HG03354 (cell line): Measurements from ENCODE around the gene ATPAF1.

ENCODE experiments used
- ATAC-seq: cut with Tn5 transposase; IDR thresholded peaks from one replicate; pipeline ENCODE4 v1.9.1; 2021; ENCODE audit warnings: mild to moderate bottlenecking; ENCODE audit not compliant: unreplicated experiment, poor library complexity, severe bottlenecking

The ATPAF1 gene

DNA sequence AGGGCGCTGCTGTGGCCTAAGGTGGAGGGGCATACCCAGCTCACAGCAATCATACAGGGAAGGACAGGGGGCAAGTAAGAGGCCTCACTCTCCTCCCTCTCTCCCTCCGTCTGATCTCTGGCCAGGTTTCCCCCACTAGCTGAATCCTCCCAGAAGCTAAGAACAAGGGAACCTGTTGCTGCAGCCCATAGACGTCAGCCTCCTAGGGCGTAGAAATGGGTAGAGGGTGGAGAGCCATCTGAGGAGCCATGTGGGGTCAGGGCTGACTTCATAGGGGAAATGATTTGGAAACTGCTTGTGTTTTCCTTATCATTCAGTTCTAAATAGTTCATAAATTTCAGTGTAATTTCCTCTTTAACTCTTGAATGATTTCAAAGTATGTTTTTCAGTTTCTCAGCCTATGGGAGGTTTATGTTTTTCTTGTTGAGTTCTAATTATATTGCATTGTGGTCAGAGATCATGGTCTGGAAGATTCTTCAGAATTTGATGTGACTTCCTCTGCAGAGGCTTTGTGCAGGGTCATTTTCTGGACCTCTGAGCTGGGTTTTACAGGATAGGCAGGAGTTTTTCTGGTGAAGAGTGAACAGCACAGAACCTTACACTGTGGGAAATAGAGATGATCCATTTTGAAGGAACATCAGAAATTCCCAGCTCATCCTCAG is 49.3 kb downstream of the ATPAF1 start:
- ATAC-seq, result no peak

DNA sequence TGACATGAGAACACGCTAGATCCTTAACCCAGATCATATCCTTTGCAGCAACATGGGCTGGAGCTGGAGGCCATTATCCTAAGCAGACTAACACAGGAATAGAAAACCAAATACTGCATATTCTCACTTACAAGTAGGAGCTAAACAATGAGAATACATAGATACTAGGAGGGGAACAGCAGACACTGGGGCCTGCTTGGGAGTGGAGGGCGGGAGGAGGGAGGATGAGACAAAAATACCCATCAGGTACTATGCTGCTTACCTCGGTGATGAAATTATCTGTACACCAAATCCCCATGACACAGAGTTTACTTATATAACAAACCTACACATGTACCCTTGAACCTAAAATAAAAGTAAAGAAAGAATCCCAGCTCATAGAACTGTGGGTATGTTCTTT is 50.3 kb downstream of the ATPAF1 start:
- ATAC-seq, result no peak

DNA sequence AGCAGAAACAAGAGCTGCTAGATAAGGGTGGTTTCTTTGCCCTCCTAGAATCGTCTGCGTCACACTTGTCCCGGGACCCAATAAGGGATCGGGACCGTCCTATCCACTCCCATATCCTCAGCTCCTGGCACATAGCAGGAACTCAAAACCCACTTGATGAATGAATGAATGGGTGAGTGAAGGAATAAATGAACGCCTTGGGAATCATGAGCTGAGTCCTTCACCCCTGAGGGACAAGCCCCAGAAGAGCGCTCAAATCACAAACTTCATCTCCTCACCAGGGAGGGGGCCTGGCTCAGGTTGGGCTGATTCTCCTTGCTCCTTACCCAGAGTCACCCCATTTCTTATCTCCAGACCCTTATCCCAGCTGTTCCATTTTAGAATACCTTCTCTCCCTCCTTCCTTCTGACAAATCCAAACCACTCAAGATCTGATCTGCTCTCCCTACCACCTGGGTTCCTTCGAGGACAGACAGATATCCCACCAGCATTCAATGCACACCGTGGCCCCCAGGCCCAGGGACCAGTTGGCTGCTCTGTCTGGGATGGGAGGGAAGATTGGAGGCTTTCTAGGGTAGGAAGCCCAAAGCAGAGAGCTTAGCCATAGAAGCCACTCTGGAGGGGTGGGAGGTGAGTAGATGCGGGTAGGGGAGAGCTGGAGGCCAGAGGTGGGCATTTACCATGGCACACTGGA is 50.9 kb downstream of the ATPAF1 start:
- ATAC-seq, result no peak

DNA sequence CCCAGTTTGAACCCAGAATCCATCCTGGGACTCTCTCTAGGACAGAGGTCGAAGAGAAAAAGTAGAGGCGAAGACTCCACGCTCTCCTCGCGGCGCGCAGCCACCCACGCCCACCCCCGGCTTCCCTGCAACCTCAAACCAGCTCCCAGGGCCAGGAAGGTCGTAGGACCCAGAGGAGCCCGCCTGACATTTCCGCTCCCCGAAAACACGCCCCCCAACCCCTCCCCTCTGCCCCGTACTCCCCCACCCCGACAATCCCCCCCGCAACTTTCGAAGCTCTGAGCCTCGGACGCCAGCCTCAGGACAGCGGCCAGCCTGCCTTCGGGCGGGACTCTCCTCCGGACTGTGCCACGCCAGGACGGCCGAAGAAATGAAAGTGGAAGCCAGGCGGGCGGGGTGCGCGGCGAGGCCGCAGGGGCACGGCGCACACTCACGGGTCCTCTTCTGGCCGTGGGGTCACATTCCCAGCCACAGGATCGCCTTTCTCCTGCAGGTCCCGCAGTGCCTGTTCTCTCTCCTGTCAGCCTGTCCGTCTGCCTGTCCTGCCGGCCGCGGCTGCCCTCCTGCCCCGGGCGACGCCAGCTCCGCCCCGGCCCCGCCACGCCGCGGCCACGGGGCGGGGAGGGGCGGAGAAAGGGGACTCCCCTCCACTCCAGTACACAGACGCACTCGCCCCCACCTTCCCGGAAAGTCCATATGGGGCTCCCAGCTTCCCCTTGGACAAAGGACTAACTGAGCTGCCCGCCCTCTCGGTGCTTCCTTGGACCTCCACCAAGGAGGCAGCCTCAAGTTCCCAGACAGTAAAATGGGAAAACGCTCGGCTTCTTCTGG is 51.7 kb downstream of the ATPAF1 start, which contains the start of gene MOB3C:
Gene MOB3C, minus strand, starts transcription at position 535 of the 831 bp plus-strand sequence. CDS start 3,490 bp downstream, outside the sequence.
- peak; percentile 63 for ATAC-seq

DNA sequence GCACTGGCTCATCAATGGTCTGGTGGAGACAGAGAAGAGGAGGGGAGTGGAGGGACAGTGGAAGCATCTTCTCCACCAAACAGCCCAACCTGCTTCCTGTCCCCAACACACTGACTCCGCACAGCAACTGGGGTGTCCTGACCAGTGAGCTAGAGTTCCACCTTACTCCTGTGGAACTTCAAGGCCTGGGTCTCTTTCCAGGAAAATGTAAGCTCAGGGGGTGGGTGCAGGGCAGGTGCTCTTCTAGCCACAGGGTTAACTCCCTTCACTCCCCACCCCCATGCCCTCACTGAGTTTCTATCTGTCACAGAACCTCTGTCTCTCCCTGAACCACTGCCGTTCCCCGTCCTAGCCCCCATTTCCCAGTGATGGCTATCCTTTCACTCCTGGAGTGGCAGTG is 52.4 kb downstream of the ATPAF1 start:
- no peak for ATAC-seq

DNA sequence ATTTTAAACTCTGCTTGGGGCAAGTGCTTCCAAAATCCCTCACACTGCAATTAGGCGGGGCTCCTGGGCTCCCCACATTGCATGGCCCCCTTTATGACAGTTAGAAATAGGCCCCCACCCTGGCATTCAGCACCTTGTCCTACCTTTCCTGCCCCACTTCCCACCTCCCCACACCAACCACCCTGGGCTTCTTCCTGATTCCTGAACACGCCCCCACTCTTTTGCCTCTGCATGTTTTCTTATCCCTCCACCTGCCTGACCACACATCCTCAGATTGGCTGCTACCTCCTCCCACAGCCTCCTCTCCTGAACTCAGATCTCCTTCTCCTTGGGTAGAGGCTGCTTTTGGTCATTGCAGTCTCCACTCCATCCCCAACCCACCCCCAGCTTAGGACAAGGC is 53.1 kb downstream of the ATPAF1 start:
- no peak for ATAC-seq

DNA sequence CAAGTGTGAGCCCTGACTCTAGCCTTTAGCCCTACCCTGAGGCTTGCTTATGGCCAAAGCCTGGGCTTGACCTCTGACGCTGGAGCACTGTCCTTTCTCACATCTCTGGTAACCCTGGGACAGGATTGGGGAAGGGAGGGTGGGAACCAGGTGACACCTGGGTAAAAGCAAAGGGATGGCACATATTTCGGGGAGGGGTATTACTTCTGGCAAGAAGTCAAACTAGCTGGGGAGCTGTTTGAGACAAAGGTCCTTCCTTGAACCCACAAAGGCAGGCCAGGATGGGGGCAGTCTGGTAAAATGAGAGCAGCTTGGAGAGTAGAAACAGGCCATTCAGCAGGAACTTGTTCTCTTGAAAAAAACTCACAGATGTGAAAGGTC is 53.6 kb downstream of the ATPAF1 start:
- no peak for ATAC-seq

DNA sequence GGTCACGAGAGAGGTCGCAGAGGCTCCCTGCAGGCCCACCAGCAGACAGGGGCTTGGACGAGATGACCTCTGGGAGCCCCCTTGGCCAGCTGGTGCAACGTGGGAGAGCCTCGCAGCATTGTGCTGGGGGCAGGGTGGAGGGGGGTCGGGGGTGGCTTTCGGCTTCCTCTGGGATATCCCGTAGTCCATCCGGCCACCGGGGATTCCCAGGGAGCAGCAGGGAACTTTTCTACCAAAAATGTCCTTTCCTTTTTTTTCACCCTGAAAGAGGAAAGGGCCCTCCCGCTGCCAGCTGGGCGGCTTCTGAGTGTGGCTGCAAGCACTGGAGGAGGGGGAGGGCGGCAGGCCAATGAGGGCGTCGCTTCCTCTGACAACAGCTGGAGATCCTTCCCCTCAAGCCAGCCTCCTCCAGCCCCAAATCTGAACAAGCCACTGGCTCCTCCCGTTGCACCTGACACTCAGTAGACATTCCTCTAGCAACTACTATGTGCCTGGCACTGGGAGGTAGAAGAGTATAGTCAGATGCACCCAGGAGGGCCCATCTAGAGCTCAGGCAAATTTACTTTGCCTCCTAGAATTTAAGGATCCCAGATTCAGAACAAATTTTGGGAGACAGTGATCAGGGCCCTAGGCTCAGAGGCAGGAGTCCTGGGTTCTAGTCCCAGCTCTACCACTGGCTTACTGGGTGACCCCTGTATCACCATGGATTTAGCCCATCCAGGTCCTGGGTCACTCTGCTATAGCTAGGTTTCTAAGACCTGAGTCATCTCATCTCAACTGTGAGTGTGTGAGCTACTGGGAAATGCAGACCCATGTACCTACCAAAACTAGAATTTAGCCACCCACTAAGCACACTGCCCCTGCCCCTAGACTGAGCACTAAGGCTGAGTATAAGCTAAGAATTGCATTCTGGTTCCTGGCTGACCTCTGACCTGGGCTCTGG is 54.2 kb downstream of the ATPAF1 start:
- ATAC-seq, result peak; percentile 63

DNA sequence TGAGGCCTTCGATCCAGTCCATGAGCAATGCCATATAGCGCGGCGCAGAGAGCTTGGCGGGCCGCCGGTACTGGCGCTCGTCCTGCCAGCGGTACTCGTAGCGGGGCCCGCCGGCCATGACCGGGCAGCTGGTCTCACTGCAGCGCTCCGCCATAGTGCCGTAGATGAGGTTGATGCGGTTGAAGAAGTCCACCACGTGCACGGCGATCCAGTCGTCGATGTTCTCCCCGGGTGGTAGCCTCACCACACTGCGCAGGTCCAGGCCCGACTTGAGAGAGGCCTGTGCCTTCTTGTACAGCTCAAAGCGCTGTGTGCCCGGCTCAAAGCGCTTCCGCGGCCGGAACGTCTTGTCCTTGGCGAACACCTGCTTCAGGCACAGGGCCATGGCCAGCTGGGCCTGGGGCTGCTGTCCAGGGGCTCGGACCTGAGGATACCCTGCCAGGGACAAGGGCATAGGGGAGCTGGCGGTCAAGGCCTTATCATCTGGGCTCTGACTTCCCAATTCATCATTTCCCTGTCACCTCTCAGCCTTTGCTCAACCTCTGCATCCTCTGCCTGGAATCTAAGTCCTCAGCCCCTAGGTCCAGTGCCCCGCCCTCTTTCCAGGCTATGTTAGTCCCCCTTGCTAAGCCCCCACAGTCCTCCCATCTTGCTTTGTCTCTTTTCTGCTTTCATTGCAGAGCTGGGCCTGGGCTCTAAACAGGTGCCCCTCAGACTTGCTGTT is 55.1 kb downstream of the ATPAF1 start:
- ATAC-seq, result no peak

DNA sequence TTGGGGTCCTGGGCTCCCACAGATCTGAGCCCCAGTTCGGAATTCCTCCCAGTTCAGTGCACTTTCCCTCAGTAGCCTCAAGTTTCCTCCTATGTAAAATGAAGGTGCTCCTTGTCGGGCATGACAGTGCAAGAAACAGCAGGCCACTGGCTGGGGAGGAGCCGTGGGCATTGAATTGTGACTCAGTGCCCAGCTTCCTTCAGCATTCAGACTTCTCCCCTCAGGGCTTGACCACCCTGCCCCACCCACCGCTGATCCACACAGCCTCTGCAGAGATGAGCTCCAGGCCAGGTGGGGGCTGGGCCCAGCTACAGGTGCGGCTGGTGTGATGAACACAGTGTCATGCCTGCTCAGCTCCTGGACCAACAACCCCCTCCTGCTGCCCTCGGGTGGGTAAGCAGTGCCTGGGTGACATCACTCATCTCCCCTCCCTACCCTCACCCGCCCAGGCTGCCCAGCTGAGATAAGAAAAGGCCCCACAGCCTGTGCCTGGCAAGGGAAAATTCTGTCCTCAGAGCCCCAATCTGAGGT is 56.4 kb downstream of the ATPAF1 start:
- ATAC-seq, result no peak

DNA sequence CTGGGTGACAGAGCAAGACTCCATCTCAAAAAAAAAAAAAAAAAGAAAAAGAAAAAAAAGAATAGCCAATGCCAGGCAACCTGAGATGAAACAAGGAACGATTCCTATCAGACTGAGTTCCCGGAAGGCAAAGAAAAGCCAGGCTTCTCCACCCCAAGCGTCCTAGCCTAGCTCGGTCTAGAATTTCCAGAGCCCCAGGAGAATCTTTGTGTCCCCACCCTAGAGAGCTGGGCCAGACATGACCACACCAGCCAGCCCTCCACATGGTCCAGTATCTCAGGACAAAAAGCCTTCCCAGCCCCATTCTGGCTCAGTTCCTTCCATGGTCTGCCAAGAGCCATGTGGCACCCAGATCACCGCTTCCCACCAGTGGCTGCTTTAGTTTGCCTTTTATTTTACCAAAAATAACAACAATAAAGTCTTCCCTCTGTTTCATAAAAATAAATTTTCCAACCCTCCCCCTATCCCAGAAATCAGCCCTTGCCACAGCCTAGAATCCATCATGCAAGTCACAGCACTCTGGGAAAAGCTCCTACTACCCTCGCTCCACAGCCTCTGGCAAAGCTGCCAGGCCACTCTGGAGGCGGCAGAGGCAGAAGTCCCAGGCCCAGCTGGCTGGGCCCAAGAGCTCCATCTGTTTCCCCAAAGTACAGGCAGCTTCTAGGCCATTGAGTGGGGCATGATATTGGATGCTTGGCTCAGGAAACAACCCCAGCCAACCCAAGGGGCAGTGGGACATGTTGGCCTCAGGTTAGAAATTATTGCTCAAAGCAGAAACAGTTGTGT is 60.6 kb downstream of the ATPAF1 start:
- no peak for ATAC-seq

DNA sequence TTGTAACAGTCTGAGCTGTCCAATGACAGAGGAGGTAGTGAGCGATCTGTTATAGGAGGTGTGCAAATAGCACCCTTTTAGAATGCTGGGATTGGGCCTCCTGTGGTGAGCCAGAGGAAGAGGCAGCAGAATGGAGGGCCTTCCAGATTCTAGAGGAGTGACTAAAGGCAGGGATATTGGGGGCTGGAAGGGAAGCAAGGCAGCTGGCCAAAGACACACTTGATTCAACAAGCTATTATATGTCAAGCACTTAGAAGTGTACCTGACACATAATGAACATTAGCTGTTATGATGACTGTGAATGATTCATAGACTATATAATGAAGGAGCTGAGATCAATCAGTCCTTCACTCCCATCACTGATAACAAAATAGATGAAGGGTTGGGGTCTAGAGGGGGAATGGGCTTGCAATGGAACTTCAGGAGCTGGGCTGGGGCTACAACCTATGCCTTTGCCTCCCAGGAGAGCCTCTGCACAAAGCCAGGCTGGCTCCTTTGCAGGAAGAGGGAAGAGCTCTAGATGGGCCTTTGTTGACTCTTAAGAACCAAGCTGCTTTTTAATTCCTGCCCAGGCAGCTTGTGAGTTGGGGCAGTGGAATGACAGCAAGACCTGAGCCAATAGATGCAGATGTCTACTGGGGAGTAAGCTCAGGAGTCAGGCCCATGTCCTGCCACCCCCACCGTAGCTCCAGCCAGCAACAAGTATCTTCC is 61.8 kb downstream of the ATPAF1 start:
- ATAC-seq, result no peak

DNA sequence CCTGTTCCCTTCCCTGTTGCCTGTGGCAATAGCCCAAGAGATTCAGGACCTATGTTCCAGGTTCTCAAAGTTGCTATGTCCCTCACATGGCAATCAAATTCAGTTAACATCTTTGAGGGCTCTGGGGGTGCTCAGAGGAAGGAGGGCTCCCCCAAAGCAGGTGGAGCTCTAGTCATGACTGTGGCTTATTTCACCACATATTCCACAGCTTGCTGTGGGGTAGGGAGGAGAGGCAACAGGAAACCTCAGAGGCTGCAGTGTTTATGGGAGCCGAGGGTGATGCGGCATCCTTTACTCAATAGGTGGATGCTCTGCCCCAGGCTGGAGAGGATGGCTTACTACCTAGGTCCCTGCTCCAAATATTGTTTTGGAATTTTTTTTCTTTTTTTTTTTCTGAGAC is 62.9 kb downstream of the ATPAF1 start:
- ATAC-seq, result no peak

DNA sequence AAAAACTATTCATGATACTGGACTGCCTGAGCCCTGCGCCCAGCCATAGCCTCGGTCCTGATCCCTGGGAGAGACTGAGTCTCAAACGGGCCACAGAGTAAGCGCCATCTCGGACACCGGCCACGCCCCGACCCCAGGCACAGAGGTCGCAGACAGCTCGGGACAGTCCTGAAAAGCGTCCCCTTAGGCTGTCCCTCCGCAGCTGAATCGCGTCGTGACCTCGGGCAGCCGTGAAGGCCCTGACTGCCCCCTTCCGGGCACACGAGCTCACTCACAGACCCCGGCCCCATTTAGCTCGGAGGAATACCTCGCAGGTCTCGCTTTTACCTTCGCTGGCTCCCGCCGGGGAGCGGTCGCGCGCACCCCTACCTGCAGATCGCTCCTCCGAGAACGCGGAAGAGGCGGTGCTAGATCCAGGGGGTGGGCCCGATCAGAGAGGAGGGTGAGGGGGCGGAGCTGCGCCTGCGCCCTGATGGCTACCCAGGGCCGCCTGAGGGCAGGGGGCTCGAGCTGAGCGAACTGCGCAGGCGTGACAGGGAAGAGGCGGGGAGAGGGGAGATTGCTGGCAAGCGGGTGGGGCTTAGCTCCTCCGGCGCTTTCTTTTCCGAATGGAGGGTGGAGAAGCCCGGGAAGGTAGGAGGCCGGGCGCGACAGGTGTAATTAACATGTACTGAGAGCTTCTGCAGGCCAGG is 64.2 kb downstream of the ATPAF1 start, which contains the start of gene MKNK1:
Gene MKNK1, minus strand, starts transcription at position 411 of the 692 bp plus-strand sequence. CDS start 20,941 bp downstream, outside the sequence.
- peak; percentile 96 for ATAC-seq

DNA sequence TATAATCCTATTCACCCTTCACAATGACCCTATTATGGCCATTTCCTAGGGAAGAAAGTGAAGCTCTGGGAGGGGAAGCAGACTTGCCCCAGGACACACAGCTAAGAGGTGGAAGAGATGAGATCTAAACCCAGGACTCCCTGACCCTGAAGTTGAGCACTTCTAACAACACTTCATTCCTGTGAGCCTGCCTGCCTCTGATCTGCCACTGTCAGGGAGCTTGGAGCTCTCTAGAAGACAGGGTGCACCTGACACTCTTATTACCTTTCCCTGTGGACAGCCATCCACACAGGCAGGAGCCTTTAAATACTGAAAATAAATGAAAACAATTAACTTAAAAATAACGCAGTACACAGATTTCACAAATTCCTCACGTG is 64.7 kb downstream of the ATPAF1 start:
- no peak for ATAC-seq

DNA sequence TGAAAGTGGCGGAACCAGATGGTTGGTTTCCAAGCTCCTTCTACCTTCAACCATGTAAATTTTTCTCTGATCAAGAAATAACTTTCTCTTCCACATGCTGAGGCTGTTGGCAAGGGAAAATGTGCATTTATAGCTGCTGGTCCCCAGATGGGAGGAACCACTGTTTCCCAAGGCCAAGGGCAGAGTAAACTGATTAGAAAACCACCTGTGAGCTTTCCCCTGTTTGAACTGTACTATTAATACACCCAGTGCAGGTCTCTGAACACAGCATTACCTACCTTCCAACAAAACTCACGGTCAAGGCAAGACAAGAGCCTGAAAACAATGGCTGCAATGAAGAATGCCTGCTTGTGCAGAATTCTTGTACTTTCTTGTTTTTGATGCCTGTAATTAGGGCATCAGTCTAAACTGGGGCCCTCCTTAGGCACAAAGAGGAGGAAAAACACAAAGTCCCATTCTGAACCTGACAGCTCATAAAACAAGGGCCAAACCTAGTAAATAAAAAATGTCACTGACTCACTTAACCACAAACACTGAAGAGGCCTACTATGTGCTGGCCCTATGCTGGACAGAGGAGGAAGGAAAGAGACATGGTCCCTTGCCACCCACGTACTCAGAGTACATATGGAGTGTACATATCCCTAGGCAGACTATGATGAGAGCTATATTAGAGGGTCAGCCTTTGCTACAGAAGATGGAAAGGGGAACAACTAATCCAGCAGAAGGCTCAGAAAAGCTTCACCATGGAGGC is 66.7 kb downstream of the ATPAF1 start:
- ATAC-seq, result no peak
